ENCODE results near the gene ZNF385C.
"Not testable (repeated sequence)": the region's sequence is repeated elsewhere in the genome, so short reads cannot be mapped to it uniquely, and the experiment has no call there.

The ZNF385C gene

GRCh38 chr17:42050393-42051012 is 47.8 kb downstream of the ZNF385C start, which contains the start of gene C17orf113:
Gene C17orf113 (minus strand): TSS chr17:42050601. CDS start chr17:42043376, 7,225 bp downstream.
- DNase-seq (ENCODE audit: low spot score), result peak; percentile 38

- no peak for DNase-seq (ENCODE audit: low spot score)
These were observed 48.4 kb downstream of the ZNF385C start for GRCh38 chr17:42049834-42050392.

- no peak for DNase-seq (ENCODE audit: low spot score)
These were observed 50.9 kb downstream of the ZNF385C start for GRCh38 chr17:42047343-42047742.

- DNase-seq (ENCODE audit: low spot score), result no peak
These were observed 52.6 kb downstream of the ZNF385C start for GRCh38 chr17:42045719-42046118.

- no peak for DNase-seq (ENCODE audit: low spot score)
These were observed 55.5 kb downstream of the ZNF385C start for GRCh38 chr17:42042598-42043319.

GRCh38 chr17:42041619-42042018 is 56.7 kb downstream of the ZNF385C start:
- DNase-seq (ENCODE audit: low spot score), result no peak

GRCh38 chr17:42040818-42041217 is 57.5 kb downstream of the ZNF385C start:
- no peak for DNase-seq (ENCODE audit: low spot score)

GRCh38 chr17:42039794-42040763 is 58.2 kb downstream of the ZNF385C start:
- no peak for DNase-seq (ENCODE audit: low spot score)

GRCh38 chr17:42038221-42038973 is 59.9 kb downstream of the ZNF385C start:
- DNase-seq (ENCODE audit: low spot score), result no peak

GRCh38 chr17:42034059-42034458 is 64.2 kb downstream of the ZNF385C start:
- DNase-seq (ENCODE audit: low spot score), result no peak

- no peak for DNase-seq (ENCODE audit: low spot score)
These were observed 66.7 kb downstream of the ZNF385C start for GRCh38 chr17:42031584-42031983.

- no peak for DNase-seq (ENCODE audit: low spot score)
These were observed 69.5 kb downstream of the ZNF385C start for GRCh38 chr17:42028791-42029127.

GRCh38 chr17:42027961-42028790 is 70.1 kb downstream of the ZNF385C start:
- DNase-seq (ENCODE audit: low spot score), result no peak

GRCh38 chr17:42027590-42027889 is 70.7 kb downstream of the ZNF385C start:
- DNase-seq (ENCODE audit: low spot score), result no peak

GRCh38 chr17:42026857-42027589 is 71.2 kb downstream of the ZNF385C start:
- no peak for DNase-seq (ENCODE audit: low spot score)

GRCh38 chr17:42025936-42026335 is 72.3 kb downstream of the ZNF385C start:
- DNase-seq (ENCODE audit: low spot score), result no peak

GRCh38 chr17:42025191-42025579 is 73.1 kb downstream of the ZNF385C start:
- no peak for DNase-seq (ENCODE audit: low spot score)

GRCh38 chr17:42023524-42024349 is 74.5 kb downstream of the ZNF385C start:
- DNase-seq (ENCODE audit: low spot score), result no peak

GRCh38 chr17:42020845-42021244 is 77.4 kb downstream of the ZNF385C start:
- not testable (repeated sequence) for DNase-seq (ENCODE audit: low spot score)
